K562 (cell line): ENCODE measurements around the gene C1QTNF7. TPM values are rescaled to one million over a fixed set of nuclear protein-coding genes. Genes with fewer than 3 reads are reported as not detected.

Source experiments
- ARID1B ChIP-seq: fragments of 450-650 bp; IDR thresholded peaks from 2 replicates; pipeline ENCODE4 v1.6.1; 2016; ENCODE audit warnings: antibody characterized with exemption, mild to moderate bottlenecking, inconsistent platforms
- BACH1 ChIP-seq: fragments of 200-800 bp; sonication (Bioruptor generic); IDR thresholded peaks from 2 replicates; pipeline ENCODE4 v1.6.1; 2016; ENCODE audit warnings: missing genetic modification characterization, missing compliant biosample characterization
- ETV1 ChIP-seq: fragments of 450-650 bp; conservative IDR thresholded peaks from 2 replicates; pipeline ENCODE4 v1.6.1; 2016; ENCODE audit warnings: missing genetic modification characterization, control low read depth, low read depth, missing compliant biosample characterization
- EZH2 ChIP-seq: IDR thresholded peaks from 2 replicates; pipeline ENCODE4 v1.6.1; 2012; ENCODE audit warnings: low read depth, mild to moderate bottlenecking, inconsistent platforms, low read length, borderline replicate concordance
- FOXA1 ChIP-seq: fragments of 450-650 bp; IDR thresholded peaks from 2 replicates; pipeline ENCODE4 v1.6.1; 2016; ENCODE audit warnings: mild to moderate bottlenecking, borderline replicate concordance
- HMG20B ChIP-seq: fragments of 250-450 bp; sonication (Bioruptor Pico); IDR thresholded peaks from 2 replicates; pipeline ENCODE4 v1.5.0; 2021; ENCODE audit warnings: mild to moderate bottlenecking
- KAT7 ChIP-seq: sonication (generic); formaldehyde crosslinking; IDR thresholded peaks from 2 replicates; pipeline ENCODE4 v1.8.0; 2022; ENCODE audit warnings: missing genetic modification reagents, mild to moderate bottlenecking, borderline replicate concordance
- KLF10 ChIP-seq: fragments of 250-450 bp; sonication (Bioruptor Pico); IDR thresholded peaks from 2 replicates; pipeline ENCODE4 v1.6.1; 2021; ENCODE audit warnings: matching md5 sums
- KLF16 ChIP-seq: IDR thresholded peaks from 2 replicates; pipeline ENCODE4 v1.6.1; 2016; ENCODE audit warnings: antibody characterized with exemption
- MECOM ChIP-seq: fragments of 250-450 bp; sonication (Bioruptor Pico); IDR thresholded peaks from 2 replicates; pipeline ENCODE4 v1.8.0; 2022; ENCODE audit warnings: inconsistent platforms
- PHF21A ChIP-seq: fragments of 450-650 bp; IDR thresholded peaks from 2 replicates; pipeline ENCODE4 v1.6.1; 2017; ENCODE audit warnings: low read depth, borderline replicate concordance
- PPARD ChIP-seq: fragments of 250-450 bp; sonication (Bioruptor Pico); IDR thresholded peaks from 2 replicates; pipeline ENCODE4 v1.8.0; 2022; ENCODE audit warnings: inconsistent platforms, mild to moderate bottlenecking, moderate library complexity
- RAD21 ChIP-seq, 2 experiments: fragments of 250-450 bp in 1 of 2; fragments of 450-650 bp in 1 of 2; sonication (Bioruptor Pico) in 1 of 2; formaldehyde crosslinking in 1 of 2; IDR thresholded peaks in 1 of 2; conservative IDR thresholded peaks in 1 of 2; 2 replicates each; pipeline versions ENCODE4 v1.4.0 to v1.8.0; 2020 to 2022; ENCODE audit warnings: mild to moderate bottlenecking in 2 of 2, moderate library complexity in 1 of 2
- RCOR1 ChIP-seq, 2 experiments: IDR thresholded peaks; 2 replicates each; pipeline ENCODE4 v1.6.1; 2012; ENCODE audit warnings: low read depth in 2 of 2, low read length in 2 of 2, borderline replicate concordance in 1 of 2, improper control_type of control experiment in 1 of 2
- RFX1 ChIP-seq: fragments of 450-650 bp; IDR thresholded peaks from 2 replicates; pipeline ENCODE4 v1.6.1; 2016; ENCODE audit warnings: mild to moderate bottlenecking, moderate library complexity
- SIX5 ChIP-seq, 2 experiments: IDR thresholded peaks; 2 replicates each; pipeline ENCODE4 v1.6.1; 2011; ENCODE audit warnings: low read length in 2 of 2, borderline replicate concordance in 1 of 2, low read depth in 1 of 2, mild to moderate bottlenecking in 1 of 2, moderate library complexity in 1 of 2; ENCODE audit not compliant: insufficient read depth in 1 of 2
- ZNF140 ChIP-seq: fragments of 250-450 bp; sonication (Bioruptor Pico); IDR thresholded peaks from 2 replicates; pipeline ENCODE4 v1.8.0; 2021; ENCODE audit warnings: moderate library complexity, mild to moderate bottlenecking, inconsistent platforms
- polyA plus RNA-seq, 8 experiments: library from polyadenylated mRNA; depleted of rRNA in 4 of 8; stranded (reverse) in 5 of 8; unstranded in 3 of 8; fragments of >200 nt; fragmentation: Nextera tagmentation in 2 of 8; fragmentation: Illumina TruSeq in 1 of 8; extraction: Ambion mirVana in 2 of 8; extraction: Trizol in 1 of 8; gene quantifications; 2 replicates each; pipeline versions ENCODE4 v1.2.1 to v1.2.3, GENCODE V29; 2011 to 2014; ENCODE audit warnings: inconsistent platforms in 1 of 8, missing spikeins in 1 of 8
- total RNA-seq, 7 experiments: library from RNA; depleted of rRNA in 6 of 7; stranded (reverse); fragments of >200 nt in 6 of 7; fragmentation: Illumina TruSeq in 2 of 7; extraction: Trizol in 2 of 7; gene quantifications; 2 replicates each; pipeline versions ENCODE4 v1.2.1 to v1.2.3, GENCODE V29; 2011 to 2021; ENCODE audit warnings: low replicate concordance in 1 of 7
- TF ChIP-seq, protein P1 (sequence below), 2 experiments: IDR thresholded peaks in 1 of 2; conservative IDR thresholded peaks in 1 of 2; 2 replicates each; pipeline ENCODE4 v1.6.1; 2016; ENCODE audit warnings: low read depth in 2 of 2, mild to moderate bottlenecking in 1 of 2, missing compliant biosample characterization in 1 of 2, missing genetic modification characterization in 1 of 2, moderate library complexity in 1 of 2
- TF ChIP-seq, protein P2 (sequence below): fragments of 450-650 bp; IDR thresholded peaks from 2 replicates; pipeline ENCODE4 v1.6.1; 2016
- TF ChIP-seq, protein P3 (sequence below): fragments of 250-450 bp; sonication (Bioruptor Pico); IDR thresholded peaks from 2 replicates; pipeline ENCODE4 v1.9.0; 2021; ENCODE audit warnings: mild to moderate bottlenecking

The C1QTNF7 gene
- total and polyA plus RNA-seq, 9 of the 15 experiments (the other 6 are each of a cell fraction or from before 2014, with no cell fraction given) = not detected

DNA sequence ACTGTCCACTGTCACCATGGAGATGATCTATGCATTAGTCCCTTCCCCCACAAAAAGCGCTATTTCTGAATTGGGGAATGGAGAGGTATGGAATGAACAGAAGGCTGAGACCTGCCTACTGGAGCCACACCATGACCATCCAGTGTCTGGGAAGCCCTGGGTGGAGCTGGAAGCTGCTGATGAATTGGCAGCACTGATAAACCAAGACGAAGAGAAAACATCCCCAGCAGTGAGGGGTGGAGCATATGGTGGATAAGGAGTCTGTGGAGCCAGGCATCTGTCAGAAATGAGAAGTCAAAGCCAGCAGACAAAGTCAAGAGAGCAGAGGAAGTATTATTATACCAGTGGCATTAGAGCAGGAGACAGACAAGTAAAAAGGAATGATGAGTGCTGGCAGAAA, 55.0 kb downstream of the C1QTNF7 start (continued):
- TF ChIP-seq, protein P1, sequence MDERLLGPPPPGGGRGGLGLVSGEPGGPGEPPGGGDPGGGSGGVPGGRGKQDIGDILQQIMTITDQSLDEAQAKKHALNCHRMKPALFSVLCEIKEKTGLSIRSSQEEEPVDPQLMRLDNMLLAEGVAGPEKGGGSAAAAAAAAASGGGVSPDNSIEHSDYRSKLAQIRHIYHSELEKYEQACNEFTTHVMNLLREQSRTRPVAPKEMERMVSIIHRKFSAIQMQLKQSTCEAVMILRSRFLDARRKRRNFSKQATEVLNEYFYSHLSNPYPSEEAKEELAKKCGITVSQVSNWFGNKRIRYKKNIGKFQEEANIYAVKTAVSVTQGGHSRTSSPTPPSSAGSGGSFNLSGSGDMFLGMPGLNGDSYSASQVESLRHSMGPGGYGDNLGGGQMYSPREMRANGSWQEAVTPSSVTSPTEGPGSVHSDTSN (CRISPR knock-in tag; IDR thresholded peaks at IDR 0.05; ENCODE audit: low read depth) = no peak
- TF ChIP-seq, protein P1 (tag; conservative IDR thresholded peaks at IDR 0.05; ENCODE audit: low read depth) = 0 out of 2 replicates have a peak, but pooled peaks have one; percentile 39
- TF ChIP-seq KLF10 (no peak), RAD21 (CRISPR knock-in tag; conservative IDR thresholded peaks at IDR 0.05 in 1 of 2, IDR thresholded peaks at IDR 0.05 in 1 of 2) (peak in 1 of 2 experiments; percentile 20; a peak in 1 of 4 replicates), FOXA1 (no peak), PPARD (no peak), EZH2 (no peak), HMG20B (no peak), MECOM (peak; percentile 42; the same call in 1 of the 2 replicates), SIX5 (IDR thresholded peaks at IDR 0.05; ENCODE audit: borderline replicate concordance in 1 of 2, insufficient read depth in 1 of 2, low read depth in 1 of 2, low read length in 2 of 2) (no peak), RCOR1 (IDR thresholded peaks at IDR 0.05; ENCODE audit: borderline replicate concordance in 1 of 2, low read depth in 2 of 2, low read length in 2 of 2) (peak in 1 of 2 experiments; percentile 87; a peak in 2 of 4 replicates), BACH1 (no peak), PHF21A (no peak), KAT7 (CRISPR knock-in tag) (no peak), KLF16 (no peak), ZNF140 (CRISPR knock-in tag) (no peak), ETV1 (tag) (no peak), RFX1 (peak; percentile 24; the same call in 1 of the 2 replicates), ARID1B (peak; percentile 18; the same call in 1 of the 2 replicates)
- TF ChIP-seq, protein P2, sequence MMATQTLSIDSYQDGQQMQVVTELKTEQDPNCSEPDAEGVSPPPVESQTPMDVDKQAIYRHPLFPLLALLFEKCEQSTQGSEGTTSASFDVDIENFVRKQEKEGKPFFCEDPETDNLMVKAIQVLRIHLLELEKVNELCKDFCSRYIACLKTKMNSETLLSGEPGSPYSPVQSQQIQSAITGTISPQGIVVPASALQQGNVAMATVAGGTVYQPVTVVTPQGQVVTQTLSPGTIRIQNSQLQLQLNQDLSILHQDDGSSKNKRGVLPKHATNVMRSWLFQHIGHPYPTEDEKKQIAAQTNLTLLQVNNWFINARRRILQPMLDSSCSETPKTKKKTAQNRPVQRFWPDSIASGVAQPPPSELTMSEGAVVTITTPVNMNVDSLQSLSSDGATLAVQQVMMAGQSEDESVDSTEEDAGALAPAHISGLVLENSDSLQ = peak; percentile 33; the same call in 1 of the 2 replicates
- TF ChIP-seq, protein P3, sequence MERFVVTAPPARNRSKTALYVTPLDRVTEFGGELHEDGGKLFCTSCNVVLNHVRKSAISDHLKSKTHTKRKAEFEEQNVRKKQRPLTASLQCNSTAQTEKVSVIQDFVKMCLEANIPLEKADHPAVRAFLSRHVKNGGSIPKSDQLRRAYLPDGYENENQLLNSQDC (CRISPR knock-in tag) = no peak
- TF ChIP-seq, all 486 proteins: peak for 9
